HG02981 (cell line): ENCODE results near the gene XPR1.

Source experiments
- ATAC-seq: cut with Tn5 transposase; IDR thresholded peaks from one replicate; pipeline ENCODE4 v1.9.1; 2021; ENCODE audit warnings: mild to moderate bottlenecking, moderate library complexity; ENCODE audit not compliant: unreplicated experiment

XPR1 gene

DNA sequence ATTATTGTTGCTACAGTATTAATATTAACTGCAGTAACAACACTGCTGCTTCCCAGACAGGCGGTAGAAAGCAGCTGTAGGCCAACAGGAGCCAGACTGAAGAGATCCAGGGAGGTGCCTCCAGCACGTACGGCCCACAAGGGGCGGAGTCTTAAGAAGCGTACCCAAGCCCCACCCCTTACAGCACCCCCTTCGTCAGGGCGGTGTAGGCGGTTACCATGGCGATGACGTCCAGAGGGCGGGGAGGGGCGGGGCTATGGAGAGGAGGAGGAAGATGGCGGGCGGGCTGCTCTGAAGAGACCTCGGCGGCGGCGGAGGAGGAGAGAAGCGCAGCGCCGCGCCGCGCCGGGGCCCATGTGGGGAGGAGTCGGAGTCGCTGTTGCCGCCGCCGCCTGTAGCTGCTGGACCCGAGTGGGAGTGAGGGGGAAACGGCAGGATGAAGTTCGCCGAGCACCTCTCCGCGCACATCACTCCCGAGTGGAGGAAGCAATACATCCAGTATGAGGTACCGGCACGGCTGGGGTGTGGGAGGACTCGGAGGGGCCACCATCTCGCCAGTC lies at the start of gene XPR1:
TSS of gene XPR1 (plus strand) at position 257 of the 560 bp plus-strand sequence. CDS start at position 437, 180 bp downstream.
- ATAC-seq: peak; percentile 99

DNA sequence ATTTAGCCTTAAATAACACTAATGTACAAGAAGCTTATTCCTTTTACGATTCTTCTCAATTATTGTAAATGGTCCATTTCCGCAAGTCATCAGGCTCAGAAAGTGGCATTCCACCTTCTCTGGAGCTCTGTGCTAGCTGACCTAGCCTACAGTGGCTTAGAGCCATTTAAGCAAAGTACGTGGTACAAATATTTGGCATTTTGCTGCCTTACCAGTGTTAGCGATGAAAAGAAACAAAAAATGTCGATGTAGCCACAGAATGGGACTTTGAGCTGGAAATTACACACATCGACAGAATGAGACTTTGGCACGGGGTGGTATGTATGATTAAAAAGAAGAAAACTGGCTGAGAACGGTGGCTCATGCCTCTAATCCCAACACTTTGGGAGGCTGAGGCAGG lies 47.0 kb upstream of the XPR1 start:
- ATAC-seq: no peak

DNA sequence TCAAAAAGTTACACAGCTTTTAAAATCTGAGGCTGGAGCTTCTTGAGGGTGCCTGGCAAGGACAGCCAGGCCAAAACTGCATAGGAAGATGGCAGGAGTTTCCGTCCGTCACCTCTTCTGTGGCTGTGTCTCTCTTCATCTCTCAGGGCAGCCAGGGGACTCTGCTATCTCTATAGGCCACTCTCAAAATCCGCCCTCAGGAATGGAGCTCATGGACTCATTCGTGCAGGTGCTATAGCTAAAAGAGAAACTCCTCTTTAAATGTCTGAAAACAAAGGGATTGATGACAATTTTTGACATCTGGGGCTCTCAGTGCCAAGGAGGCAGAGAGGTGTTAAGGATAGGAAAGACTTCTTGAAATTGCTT lies 45.8 kb upstream of the XPR1 start:
- ATAC-seq: no peak

DNA sequence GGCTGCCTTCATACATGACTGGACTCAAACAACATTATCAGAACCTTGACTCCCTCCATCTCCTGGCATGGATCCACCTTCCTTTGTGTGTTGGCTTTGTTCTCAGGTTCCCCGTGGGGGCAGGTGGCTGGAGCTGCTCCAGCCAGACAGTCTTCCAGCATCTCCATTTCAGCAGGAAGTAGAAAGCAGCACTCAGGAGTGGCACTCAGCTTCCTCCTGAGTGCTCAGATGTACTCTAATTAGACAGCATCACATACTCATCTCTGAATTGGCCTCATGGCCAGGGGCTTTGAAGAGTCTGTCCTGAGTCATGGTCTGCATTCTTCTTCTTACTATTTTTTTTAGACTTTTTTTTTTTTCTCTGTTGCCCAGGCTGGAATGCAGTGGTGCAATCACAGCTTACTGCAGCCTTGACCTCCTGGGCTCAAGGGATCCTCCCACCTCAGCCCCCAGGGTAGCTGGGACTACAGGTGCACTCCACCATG lies 45.1 kb upstream of the XPR1 start:
- ATAC-seq: no peak

DNA sequence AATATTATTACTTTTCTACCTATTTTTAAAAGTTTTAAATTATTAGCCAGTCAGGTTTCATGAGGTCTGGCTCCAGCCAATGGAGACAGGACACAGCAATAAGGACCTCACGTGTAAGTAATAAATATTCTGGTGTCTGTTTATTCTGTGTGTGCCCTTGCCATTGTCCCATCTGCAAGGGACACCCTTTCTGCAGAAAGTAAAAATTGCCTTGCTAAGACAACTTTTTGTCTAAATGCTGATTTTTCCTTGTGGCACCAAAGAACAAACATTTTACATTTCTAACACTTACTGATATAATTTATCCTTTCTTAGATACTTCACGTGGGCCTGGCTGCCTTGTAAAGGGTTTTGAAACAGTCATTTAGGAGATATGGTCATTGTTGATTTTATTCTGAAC lies 43.7 kb upstream of the XPR1 start:
- no peak for ATAC-seq

DNA sequence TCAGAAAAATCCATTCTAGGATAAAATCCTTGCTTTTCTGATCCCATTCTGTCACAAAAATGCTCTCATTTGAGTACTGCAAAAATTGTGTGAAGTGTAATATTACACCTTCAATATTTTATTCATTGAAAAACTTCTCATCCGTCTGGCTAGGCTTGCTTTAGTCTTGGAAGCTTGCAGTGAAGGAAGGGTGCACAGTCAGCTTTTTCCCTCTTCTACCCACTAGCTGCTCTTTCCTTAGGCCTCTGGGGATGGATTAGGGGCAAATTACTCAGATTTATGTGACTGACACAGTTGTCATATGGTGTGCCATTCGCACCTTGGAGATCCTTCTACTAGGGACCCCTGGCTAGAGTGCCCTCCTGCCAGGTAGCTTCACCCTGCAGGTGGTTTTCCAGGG lies 40.9 kb upstream of the XPR1 start:
- no peak for ATAC-seq

DNA sequence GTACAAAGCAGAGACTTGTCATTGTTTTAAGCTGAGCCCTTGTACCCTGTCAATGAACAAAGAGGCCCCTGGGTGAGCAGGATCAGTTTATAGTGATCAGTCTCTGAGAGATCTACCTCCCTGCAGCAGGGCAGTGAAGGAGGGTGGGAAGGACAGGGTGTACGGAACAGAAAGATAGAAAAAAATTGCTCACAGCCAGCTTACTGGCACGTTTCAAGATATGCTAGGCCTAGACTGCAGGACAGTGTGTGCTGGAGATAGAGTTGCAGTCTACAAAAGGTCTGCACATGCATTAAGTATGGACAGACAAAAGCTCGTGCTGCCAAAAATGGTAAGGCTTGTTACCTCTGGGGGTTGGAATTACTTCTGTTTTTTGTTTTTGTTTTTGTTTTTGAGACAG lies 38.4 kb upstream of the XPR1 start:
- ATAC-seq: no peak

DNA sequence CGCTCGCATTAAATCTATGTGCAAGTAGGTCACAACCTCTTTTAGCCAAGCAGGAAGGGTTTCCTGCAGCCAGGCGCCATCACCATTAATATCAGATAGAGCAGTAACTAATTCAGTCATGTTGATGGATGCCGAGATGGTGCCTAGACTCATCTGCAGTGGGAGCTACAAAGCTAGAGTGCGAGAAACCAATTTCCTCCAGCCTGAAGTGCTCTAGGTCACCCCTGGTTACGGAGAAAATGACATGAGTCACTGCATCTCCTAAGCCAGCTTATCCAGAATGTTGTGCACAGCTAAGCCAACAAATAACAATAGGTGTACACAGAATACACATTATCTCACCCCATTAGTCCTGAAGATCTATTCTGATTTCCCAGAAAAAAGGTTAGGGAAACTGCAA lies 37.1 kb upstream of the XPR1 start:
- no peak for ATAC-seq

DNA sequence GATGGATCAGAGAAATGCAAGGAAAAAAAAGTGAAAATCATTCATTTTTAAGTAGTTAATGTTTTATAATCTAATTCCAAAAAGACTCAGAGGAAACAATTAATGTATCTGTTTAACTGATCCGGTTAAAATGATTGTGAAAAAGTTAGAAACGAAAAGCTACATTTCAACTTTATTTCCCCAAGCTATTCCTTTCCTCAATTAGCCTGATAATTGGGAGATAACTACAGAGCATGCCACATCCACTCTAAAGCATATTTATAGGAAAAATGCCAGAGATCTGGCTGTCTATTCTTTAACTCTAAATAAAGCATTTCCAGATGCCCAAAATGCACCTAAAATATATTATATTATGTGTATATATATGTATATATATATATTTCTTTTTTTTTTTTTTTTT lies 35.9 kb upstream of the XPR1 start:
- ATAC-seq: no peak

DNA sequence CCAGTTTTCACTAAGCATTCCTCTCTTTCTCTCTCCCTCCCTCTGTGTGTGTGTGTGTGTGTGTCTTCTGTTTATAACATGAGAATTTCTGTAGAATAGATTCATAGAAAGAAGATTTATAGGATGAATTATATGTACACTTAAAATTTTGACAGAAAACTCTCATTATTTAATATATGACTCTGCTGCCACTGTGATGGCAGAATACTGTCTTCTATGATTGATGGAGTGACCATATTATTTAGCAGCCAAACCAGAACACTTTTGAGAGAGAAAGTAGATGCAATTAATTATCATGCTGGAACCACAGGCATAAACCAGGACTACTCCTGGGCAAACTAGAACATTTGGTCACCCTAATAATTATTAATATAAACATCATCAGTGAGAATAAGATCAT lies 34.3 kb upstream of the XPR1 start:
- no peak for ATAC-seq

DNA sequence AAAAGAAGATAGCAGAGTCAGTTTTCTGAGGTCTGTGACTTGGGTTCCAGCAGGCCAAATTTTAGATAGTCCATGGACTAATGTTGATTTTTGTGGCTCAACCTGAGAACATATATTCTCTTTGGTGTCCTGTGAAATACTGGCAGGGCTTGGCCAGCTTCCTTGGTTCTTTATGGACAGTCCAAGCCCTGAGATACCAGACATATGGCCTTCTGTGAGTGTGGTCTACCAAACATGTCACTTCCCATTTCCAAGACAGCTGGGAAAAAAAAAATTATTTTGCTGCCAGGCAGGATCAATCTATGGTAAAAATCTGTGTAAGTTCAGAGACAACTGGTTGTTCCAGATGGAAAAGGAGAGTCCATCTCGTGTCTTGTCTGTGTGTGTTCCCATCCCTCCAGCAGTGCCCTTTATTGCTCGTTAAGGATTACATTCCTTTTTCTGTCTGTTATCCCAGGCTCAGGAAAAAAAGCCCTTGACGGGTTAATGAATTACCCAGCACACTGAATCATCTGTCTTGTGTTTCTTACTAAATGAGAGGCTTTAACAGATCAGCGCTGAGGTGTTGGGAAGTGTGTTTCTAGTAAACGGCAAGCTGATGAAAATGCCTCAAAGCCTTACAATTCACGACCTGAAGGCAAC lies 33.4 kb upstream of the XPR1 start:
- ATAC-seq: no peak

DNA sequence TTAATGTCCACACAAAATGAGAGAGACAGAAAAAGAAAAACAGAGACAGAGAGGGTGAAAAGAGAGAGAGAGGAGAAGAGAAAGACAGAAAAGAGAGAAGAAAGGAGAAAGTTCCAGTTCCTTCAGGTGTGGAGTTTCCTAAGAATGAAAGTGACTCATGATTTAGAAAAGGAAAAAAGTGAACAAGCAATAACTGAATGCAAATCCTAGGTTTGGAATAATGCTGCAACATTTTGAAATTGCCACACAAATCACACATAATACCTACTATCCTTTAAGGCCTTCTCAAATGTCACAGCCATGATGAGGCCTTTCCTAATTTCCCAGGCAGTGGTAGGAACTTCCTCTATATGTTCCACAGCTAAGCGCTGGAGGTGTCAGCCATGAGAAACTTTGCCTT lies 31.5 kb upstream of the XPR1 start:
- ATAC-seq: no peak

DNA sequence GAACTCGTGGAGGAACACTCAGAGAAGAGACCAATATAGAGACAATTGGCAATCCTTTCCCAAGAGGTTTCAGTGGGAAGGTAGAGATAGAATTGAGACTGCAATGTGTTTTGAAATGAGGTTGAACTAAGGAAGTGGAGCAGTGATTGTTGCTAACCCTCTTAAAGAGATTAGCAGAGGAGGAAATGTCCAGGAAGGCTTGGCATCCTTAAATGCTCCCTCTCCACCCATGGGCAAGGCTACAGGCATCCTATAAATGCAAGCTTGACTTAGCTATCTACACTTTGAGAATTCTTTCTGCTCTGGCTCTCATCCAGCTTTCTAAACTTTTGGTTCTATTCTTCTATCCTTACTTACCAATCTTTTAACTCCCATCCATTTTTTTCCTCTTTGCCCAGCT lies 30.3 kb upstream of the XPR1 start:
- ATAC-seq: no peak

DNA sequence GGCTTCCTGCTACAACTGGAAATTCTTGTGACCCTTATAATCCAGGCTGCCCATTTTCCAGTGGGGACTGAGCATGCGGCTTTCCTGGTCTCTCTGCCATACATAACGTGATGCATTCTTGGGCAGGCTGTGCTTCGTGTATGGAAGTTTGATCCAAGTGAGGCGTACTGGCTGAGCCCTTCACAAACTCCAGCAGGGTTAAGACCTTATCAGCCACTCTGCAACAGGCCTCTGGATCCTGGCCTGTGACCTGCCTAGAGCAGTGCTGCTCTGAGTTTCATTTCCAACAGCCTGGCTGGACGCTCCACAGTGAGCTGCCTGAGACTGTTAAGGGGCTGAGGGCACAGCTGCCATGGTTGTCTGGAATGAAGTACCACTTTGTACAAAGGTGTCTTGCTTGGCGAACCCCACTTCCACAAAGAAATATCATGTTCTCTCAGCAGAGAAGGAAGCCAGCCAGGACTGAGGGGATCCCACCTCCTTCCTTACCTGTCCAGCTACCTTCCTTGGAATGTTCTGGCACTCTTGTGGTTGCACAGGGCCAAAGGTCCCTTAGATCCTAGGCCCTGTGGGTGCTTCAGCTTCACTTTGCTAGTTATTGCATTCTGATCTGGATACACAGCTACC lies 28.5 kb upstream of the XPR1 start:
- no peak for ATAC-seq

DNA sequence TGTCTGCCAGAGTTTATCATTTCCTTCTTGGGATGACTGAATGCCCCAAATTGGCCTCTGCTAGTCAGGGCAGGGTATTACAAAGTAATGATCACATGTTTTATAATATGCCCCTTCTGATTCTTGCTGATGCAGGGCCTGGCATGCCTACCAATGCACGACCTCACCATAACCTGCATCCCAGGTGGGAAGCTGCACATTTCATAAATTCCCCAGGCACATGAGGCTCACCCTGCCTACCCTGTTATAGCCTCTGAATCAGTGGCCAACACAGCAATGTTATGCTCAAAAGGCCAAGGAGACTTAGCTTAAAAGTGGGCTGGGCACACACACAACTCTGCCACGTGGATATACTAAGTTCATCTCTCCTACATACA lies 28.0 kb upstream of the XPR1 start:
- ATAC-seq: no peak

DNA sequence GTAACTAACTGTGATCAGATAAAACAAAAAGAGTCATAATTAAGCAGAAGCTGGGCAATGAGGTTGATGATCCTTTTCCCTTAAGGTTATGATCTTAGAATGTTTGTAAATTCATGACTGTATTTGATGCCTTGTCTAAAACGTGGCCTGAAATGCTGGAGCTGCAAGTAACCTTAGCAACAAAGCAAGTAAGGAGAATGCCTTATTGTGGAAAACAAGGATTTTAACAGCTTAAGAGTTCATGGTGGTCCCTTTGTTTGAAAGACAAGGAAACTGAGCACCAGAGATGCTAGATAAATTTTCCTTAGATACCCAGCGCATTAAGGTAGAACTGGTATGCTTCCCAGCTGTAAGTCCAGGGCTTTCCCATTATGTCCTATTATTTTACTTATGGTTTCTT lies 25.7 kb upstream of the XPR1 start:
- ATAC-seq: no peak

DNA sequence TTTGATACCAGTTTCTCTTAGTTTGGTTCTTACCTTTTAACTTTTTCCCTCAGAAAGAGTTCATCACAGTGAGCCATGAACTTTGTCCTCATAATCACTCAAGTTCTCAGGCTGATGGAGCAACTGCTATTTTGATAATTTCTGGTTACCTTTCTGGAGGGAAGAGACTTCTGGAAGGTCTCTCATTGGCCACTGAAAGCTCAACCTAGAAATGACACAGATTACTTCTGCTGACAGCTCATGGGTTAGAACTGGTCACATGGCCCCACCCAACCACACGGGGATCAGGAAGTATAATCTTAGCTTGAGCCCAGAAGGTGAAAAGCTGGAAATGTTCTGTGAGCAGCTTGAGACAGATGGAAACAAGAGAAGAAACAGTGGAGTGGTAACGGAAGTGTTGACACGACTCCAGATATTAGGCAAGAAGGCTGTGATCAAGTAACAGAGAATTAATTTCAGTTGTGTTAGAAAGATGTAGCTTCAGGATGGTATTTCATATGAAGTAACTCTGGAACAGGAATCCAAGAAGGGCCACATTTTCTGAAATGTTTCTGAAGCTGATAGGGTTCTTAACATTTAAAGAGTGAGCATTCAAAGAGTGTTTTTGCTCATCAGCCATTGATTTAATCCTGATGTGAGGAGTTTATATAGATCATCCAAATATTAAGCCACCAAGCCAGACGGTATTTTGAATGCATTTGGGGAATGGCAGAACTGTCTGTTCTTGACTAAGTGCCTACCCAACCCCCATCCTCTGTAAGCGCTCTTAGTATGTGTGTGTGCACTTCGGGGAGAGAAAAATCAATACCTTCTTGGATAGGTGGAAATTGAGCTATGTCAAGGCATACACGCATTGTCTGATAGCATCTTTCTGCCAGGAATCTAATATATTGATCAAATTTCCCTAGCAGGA lies 21.9 kb upstream of the XPR1 start:
- no peak for ATAC-seq

DNA sequence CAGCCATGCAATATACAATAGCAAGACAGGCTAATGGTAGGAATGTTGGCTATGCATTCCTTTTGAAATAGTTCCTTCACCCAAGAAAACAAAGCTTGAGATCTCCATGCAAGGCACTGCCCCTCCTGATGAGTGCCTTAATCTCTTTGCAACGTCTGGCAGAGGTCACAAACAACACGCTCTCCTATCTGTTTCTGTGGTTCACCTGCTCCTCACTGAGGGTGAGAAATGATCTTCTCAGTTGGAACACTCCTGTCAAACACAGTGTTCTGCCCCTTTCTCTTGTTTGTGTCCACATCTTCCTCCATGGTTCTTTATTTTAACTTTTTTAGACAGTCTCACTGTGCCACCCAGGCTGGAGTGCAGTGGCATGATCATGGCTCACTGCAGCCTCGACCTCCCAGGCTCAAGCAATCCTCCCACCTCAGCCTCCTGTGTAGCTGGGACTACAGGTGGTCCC lies 21.2 kb upstream of the XPR1 start:
- ATAC-seq: no peak

DNA sequence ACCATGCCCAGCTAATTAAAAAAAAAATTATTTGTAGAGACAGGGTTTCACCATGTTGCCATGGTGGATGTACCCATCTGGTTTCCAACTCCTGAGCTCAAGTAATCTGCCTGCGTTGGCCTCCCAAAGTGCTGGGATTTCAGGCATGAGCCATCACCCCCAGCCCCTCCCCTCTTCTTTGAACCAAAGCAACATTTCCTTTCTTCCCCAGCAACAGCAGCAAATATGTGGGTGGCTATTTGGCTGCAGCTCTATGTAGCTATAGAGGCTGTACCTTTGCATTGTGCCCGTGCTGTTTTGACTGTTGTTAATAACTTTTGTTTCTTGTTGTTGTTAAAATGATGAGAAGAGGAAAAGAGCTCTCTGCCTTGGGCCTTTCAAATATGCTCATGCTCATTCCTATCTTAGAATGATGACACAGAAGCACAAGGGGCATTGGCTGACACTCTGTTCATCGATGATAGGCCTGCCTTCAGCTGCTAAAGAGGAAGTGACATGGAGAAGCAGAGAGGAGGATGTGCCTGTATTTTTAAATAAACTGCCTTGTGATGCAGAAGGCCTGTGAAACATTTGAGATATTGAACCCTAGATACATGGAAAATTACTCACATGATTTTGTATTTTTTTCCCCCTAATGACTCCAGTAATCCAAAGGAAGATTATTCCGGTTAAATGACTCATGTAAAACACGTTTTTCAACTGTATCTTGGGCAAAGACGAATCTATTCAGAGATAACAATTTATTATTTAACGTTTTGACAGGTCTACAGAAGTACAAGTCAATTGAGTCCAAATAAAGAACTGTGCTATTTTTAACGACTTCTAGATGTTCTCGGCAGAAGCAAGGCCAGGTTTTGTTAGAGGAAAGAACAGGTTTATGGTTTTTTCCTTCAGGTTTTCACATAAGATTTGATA lies 20.5 kb upstream of the XPR1 start:
- ATAC-seq: no peak

DNA sequence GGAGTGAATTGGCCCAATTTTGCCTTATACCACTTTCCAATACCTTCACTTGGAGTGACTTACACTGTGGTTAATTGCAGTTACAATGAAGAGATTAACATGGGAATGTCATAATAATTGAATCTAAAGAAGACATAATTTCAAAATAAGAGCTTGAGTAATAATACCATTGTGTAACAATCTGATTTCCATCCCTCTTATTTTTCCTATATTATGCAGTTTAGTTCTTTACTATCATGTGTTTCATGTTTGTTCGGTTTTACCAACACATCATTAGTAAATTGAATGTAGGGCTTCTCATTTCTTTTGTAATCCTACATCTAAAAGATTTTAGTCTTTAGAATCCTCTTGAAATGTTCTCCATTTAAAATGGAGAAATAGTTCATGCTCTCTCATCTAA lies 19.2 kb upstream of the XPR1 start:
- no peak for ATAC-seq

DNA sequence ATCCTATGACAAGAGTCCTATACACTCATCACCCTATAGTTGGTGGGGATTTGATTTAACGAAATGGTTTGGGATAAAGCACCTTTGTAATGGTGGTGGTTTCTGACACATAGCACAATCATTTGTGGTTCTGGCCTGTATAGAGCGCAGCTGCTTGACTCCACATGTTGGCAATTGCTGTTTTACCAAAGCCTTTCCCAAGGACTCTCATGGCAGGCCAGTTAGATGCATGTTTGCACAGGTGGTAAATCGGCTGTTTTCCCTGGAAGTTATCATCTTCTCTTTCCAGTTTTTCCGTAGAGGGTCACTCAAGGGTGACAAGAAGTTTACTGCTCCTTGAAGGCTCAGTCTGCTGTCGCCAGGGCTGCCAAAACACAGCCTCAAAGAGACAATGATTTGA lies 17.1 kb upstream of the XPR1 start:
- ATAC-seq: no peak
